Osteocyte (in vitro differentiated cells): ENCODE results near the gene TERB1. TPM values are rescaled to one million over a fixed set of nuclear protein-coding genes. Genes with fewer than 3 reads are reported as not detected.

Source experiments
- DNase-seq: peaks from one replicate; pipeline ENCODE4 v3.0.0; 2021; ENCODE audit warnings: mixed read lengths; ENCODE audit not compliant: unreplicated experiment; ENCODE audit errors: extremely low spot score
- H3K27ac Mint-ChIP-seq: one replicate; pipeline ENCODE4 v1.8.0; 2021; ENCODE audit warnings: mild to moderate bottlenecking, mixed read lengths; ENCODE audit not compliant: unreplicated experiment
- H3K27me3 Mint-ChIP-seq: one replicate; pipeline ENCODE4 v1.8.0; 2021; ENCODE audit warnings: mixed read lengths; ENCODE audit not compliant: unreplicated experiment
- H3K36me3 Mint-ChIP-seq: one replicate; pipeline ENCODE4 v1.8.0; 2021; ENCODE audit warnings: mixed read lengths; ENCODE audit not compliant: unreplicated experiment
- H3K4me1 Mint-ChIP-seq: one replicate; pipeline ENCODE4 v1.8.0; 2021; ENCODE audit warnings: mixed read lengths; ENCODE audit not compliant: unreplicated experiment
- H3K4me3 Mint-ChIP-seq: one replicate; pipeline ENCODE4 v1.8.0; 2021; ENCODE audit warnings: mild to moderate bottlenecking, moderate library complexity, mixed read lengths; ENCODE audit not compliant: unreplicated experiment
- H3K9me3 Mint-ChIP-seq: one replicate; pipeline ENCODE4 v1.8.0; 2021; ENCODE audit warnings: mixed read lengths; ENCODE audit not compliant: unreplicated experiment
- total RNA-seq: library from RNA; stranded (reverse); gene quantifications from 2 replicates; pipeline ENCODE4 v1.2.1, GENCODE V29; 2021
- TF ChIP-seq, protein P1 (sequence below): fragments of 200-600 bp; sonication (generic); IDR thresholded peaks from 2 replicates; pipeline ENCODE4 v1.5.0; 2021; ENCODE audit warnings: antibody characterized with exemption, mild to moderate bottlenecking, moderate library complexity

The TERB1 gene
- total RNA-seq, 1 donor from 2014 or later: 0.43 TPM

DNA sequence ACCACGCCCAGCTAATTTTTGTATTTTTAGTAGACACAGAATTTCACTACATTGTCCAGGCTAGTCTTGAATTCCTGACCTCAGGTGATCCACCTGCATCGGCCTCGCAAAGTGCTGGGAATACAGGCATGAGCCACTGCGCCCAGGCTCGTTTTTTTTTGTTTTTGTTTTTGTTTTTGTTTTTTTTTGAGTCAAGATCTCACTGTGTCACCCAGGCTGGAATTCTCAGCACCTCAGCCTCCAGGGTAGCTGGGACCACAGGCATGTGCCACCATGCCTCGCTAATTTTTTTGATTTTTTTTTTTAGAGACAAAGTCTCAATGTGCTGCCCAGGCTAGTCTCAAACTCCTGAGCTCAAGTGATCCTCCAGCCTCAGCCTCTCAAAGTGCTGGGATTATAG is 87.3 kb downstream of the TERB1 start:
- TF ChIP-seq, protein P1, sequence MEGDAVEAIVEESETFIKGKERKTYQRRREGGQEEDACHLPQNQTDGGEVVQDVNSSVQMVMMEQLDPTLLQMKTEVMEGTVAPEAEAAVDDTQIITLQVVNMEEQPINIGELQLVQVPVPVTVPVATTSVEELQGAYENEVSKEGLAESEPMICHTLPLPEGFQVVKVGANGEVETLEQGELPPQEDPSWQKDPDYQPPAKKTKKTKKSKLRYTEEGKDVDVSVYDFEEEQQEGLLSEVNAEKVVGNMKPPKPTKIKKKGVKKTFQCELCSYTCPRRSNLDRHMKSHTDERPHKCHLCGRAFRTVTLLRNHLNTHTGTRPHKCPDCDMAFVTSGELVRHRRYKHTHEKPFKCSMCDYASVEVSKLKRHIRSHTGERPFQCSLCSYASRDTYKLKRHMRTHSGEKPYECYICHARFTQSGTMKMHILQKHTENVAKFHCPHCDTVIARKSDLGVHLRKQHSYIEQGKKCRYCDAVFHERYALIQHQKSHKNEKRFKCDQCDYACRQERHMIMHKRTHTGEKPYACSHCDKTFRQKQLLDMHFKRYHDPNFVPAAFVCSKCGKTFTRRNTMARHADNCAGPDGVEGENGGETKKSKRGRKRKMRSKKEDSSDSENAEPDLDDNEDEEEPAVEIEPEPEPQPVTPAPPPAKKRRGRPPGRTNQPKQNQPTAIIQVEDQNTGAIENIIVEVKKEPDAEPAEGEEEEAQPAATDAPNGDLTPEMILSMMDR: no peak

DNA sequence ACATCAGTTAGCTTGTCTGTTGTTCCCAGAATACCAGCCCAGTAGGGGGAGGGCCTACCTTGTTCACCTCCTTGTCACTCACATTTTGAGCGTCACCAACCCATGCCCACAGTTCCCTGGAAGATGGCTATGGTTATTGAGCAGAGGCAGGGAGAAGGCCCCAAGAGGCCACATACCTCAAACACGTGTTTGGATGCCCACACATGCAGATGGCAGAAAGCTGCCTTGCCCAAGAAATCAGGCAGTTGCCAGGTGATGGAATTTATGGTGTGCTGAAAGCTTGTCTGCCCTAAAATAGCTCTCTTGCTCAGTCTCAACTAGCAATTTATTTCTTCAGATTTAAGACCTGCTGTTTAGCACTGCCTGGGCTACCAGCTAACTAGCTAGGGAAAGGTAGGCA is 88.3 kb downstream of the TERB1 start:
- Mint-ChIP-seq H3K4me3 (no peak overlapping the region), H3K36me3 (peaks cover 3% of the 10 kb centered on the region), H3K27ac (no peak overlapping the region), H3K9me3 (no peaks in the 10 kb centered on the region), H3K4me1 (peaks cover 4% of the 10 kb centered on the region), H3K27me3 (peaks cover 8% of the 10 kb centered on the region)
- TF ChIP-seq, protein P1: no peak
- DNase-seq: no peak

More for the DNA sequence above, 87.3 kb downstream of the TERB1 start:
- DNase-seq: no peak
- H3K9me3 Mint-ChIP-seq: no peaks in the 10 kb centered on the region
- H3K27me3 Mint-ChIP-seq: peaks cover 3% of the 10 kb centered on the region
- H3K4me3 Mint-ChIP-seq: no peak overlapping the region
- no peak overlapping the region for H3K27ac Mint-ChIP-seq
- peaks cover 4% of the 10 kb centered on the region for H3K4me1 Mint-ChIP-seq
- H3K36me3 Mint-ChIP-seq: peaks cover 4% of the 10 kb centered on the region

DNA sequence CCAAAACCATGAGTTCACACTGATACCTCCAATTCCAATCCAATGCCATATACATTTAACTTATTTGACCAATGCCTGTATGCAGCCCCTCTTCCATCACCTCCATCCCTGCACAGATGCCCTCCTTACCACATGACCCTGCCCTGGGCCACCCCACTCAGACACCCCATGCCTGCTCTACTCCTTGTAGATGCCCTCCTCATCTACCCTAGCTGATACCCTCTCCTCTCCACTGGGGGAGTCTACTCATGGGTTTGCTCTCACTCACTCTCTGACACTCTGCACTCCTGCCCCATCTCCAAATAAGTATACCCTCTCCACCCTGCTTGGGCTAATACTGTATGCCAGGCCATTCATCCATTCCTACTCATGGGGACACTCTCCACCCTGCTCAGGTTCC is 88.9 kb downstream of the TERB1 start:
- Mint-ChIP-seq H3K4me1 (peaks cover 4% of the 10 kb centered on the region), H3K4me3 (no peak overlapping the region), H3K27ac (no peak overlapping the region), H3K9me3 (no peaks in the 10 kb centered on the region), H3K27me3 (peaks cover 10% of the 10 kb centered on the region), H3K36me3 (no peaks in the 10 kb centered on the region)
- TF ChIP-seq, protein P1: no peak
- DNase-seq: no peak

DNA sequence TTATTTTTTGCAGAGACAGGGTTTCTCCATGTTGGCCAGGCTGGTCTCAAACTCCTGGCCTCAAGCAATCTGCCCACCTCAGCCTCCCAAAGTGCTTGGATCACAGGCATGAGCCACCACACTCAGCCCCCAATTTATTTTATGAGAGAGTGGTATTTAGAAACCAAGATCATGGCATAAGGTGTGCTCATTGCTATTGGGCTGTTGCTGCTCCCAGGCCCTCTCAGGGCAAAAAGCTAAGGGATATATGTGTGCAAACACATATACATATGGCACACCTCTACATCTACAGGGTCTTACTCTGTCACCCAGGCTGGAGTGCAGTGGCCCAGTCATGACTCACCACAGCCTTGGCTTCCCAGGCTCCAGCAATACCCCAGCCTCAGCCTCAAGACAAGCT is 89.8 kb downstream of the TERB1 start:
- no peak for DNase-seq
- no peaks in the 10 kb centered on the region for H3K9me3 Mint-ChIP-seq
- peaks cover 7% of the 10 kb centered on the region for H3K4me1 Mint-ChIP-seq
- H3K4me3 Mint-ChIP-seq: no peak overlapping the region
- peaks cover 13% of the 10 kb centered on the region for H3K27me3 Mint-ChIP-seq
- TF ChIP-seq, protein P1: no peak
- H3K36me3 Mint-ChIP-seq: no peaks in the 10 kb centered on the region
- H3K27ac Mint-ChIP-seq: no peak overlapping the region

DNA sequence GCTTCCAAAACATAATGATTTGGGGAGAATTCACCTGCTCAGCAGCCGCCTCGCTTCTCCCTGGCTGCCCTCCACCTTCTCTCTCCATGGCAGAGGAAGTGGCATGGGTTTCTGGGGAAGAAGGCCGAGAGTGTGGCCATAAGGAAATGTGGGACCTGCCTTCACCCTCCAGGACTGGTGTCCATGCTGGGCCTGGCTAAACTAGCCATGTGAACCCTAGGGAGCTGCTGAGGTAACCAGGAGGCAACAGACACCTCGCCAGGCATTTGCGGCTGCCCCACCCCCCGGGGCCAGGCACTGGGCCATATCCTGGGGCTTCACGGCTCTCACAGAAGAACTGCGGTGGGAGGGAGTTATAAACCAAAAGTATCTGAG is 94.9 kb downstream of the TERB1 start:
- H3K9me3 Mint-ChIP-seq: no peaks in the 10 kb centered on the region
- DNase-seq: no peak
- H3K27ac Mint-ChIP-seq: peak overlapping the region; percentile 50
- peaks cover 17% of the 10 kb centered on the region for H3K27me3 Mint-ChIP-seq
- H3K36me3 Mint-ChIP-seq: no peaks in the 10 kb centered on the region
- H3K4me1 Mint-ChIP-seq: peaks cover 9% of the 10 kb centered on the region
- TF ChIP-seq, protein P1: no peak
- no peak overlapping the region for H3K4me3 Mint-ChIP-seq
